ENCODE results near the gene S100B. TPM values are rescaled to one million over a fixed set of nuclear protein-coding genes. Genes with fewer than 3 reads are reported as not detected.
"Not testable (repeated sequence)": the region's sequence is repeated elsewhere in the genome, so short reads cannot be mapped to it uniquely, and the experiment has no call there.

Gene S100B
- total RNA-seq, 4 donors from 2014 or later = 260 to 1,153 (median 828) TPM

- Histone ChIP-seq H3K4me1 (no peaks in the 10 kb centered on the region), H3K27ac (no peak overlapping the region), H3K27me3 (no peaks in the 10 kb centered on the region), H3K36me3 (peaks cover 0 to 22% (median 0%) of the 10 kb centered on the region in 3 donors), H3K9me3 (peaks cover 0 to 42% (median 5%) of the 10 kb centered on the region in 4 donors), H3K4me3 (no peak overlapping the region)
- 82 to 85% methylated on average over 7 of the region's 7 CpGs for WGBS, 2 donors
- no peak for TF ChIP-seq CTCF (IDR thresholded peaks at IDR 0.05)
- TF ChIP-seq EP300 (IDR thresholded peaks at IDR 0.05) = no peak
- TF ChIP-seq POLR2A (IDR thresholded peaks at IDR 0.05) = no peak
- DNase-seq (ENCODE audit: low spot score in 2 of 2) = no peak
Observed at GRCh38 chr21:46585191-46585953, 19.5 kb downstream of the S100B start.

GRCh38 chr21:46581780-46582307, 23.0 kb downstream of the S100B start:
- Histone ChIP-seq H3K36me3 (peaks cover 0 to 38% (median 0%) of the 10 kb centered on the region in 3 donors), H3K4me1 (no peaks in the 10 kb centered on the region), H3K27ac (no peak overlapping the region), H3K9me3 (peaks cover 0 to 45% (median 9%) of the 10 kb centered on the region in 4 donors), H3K27me3 (no peaks in the 10 kb centered on the region), H3K4me3 (no peak overlapping the region)
- DNase-seq (ENCODE audit: low spot score in 2 of 2) = no peak
- 97 to 98% methylated on average over 5 of the region's 5 CpGs for WGBS, 2 donors
- no peak for TF ChIP-seq POLR2A (IDR thresholded peaks at IDR 0.05)
- no peak for TF ChIP-seq CTCF (IDR thresholded peaks at IDR 0.05)
- TF ChIP-seq EP300 (IDR thresholded peaks at IDR 0.05) = no peak

GRCh38 chr21:46579394-46579793, 25.5 kb downstream of the S100B start:
- not testable (repeated sequence) for H3K4me3 ChIP-seq; H3K27ac ChIP-seq; DNase-seq (ENCODE audit: low spot score in 2 of 2); H3K27me3 ChIP-seq; H3K4me1 ChIP-seq
- whole genome bisulfite sequencing, 2 donors = 94 to 96% methylated on average over 2 of the region's 2 CpGs
- Histone ChIP-seq H3K36me3 (peaks cover 0 to 38% (median 0%) of the 10 kb centered on the region in 3 donors), H3K9me3 (peaks cover 0 to 38% (median 8%) of the 10 kb centered on the region in 4 donors)

- H3K27me3 ChIP-seq = not testable (repeated sequence)
Observed at GRCh38 chr21:46577786-46578185, 27.1 kb downstream of the S100B start.

GRCh38 chr21:46572850-46573249, 32.0 kb downstream of the S100B start:
- Histone ChIP-seq H3K27ac (no peak overlapping the region), H3K9me3 (peaks cover 0 to 26% (median 0%) of the 10 kb centered on the region in 4 donors), H3K36me3 (peaks cover 0 to 53% (median 12%) of the 10 kb centered on the region in 3 donors), H3K27me3 (no peaks in the 10 kb centered on the region), H3K4me3 (no peak overlapping the region), H3K4me1 (no peaks in the 10 kb centered on the region)
- 96 to 100% methylated on average over 1 of the region's 1 CpG for WGBS, 2 donors
- no peak for DNase-seq (ENCODE audit: low spot score in 2 of 2)
- TF ChIP-seq CTCF (IDR thresholded peaks at IDR 0.05) = no peak
- no peak for TF ChIP-seq POLR2A (IDR thresholded peaks at IDR 0.05)
- TF ChIP-seq EP300 (IDR thresholded peaks at IDR 0.05) = no peak

More at GRCh38 chr21:46577786-46578185, 27.1 kb downstream of the S100B start:
- not testable (repeated sequence) for DNase-seq (ENCODE audit: low spot score in 2 of 2); H3K4me1 ChIP-seq; H3K4me3 ChIP-seq; H3K27ac ChIP-seq
- peaks cover 0 to 36% (median 6%) of the 10 kb centered on the region in 4 donors for H3K9me3 ChIP-seq
- peaks cover 0 to 43% (median 0%) of the 10 kb centered on the region in 3 donors for H3K36me3 ChIP-seq
- WGBS, 2 donors = 93 to 99% methylated on average over 5 of the region's 5 CpGs

- Histone ChIP-seq H3K27me3 (no peaks in the 10 kb centered on the region), H3K4me3 (no peak overlapping the region), H3K4me1 (no peaks in the 10 kb centered on the region), H3K27ac (no peak overlapping the region), H3K36me3 (peaks cover 0 to 75% (median 21%) of the 10 kb centered on the region in 3 donors), H3K9me3 (peaks cover 0 to 18% (median 0%) of the 10 kb centered on the region in 4 donors)
- DNase-seq (ENCODE audit: low spot score in 2 of 2) = no peak
- TF ChIP-seq POLR2A (IDR thresholded peaks at IDR 0.05) (no peak), CTCF (IDR thresholded peaks at IDR 0.05) (no peak), EP300 (IDR thresholded peaks at IDR 0.05) (no peak)
Observed at GRCh38 chr21:46570631-46571030, 34.3 kb downstream of the S100B start.

Data from tibial nerve (tissue), 4 donors.